ENCODE measurements around the gene IP6K3.

The IP6K3 gene

GRCh38 chr6:33725891-33726673 lies 20.6 kb downstream of the IP6K3 start:
- no peak for DNase-seq

DNA sequence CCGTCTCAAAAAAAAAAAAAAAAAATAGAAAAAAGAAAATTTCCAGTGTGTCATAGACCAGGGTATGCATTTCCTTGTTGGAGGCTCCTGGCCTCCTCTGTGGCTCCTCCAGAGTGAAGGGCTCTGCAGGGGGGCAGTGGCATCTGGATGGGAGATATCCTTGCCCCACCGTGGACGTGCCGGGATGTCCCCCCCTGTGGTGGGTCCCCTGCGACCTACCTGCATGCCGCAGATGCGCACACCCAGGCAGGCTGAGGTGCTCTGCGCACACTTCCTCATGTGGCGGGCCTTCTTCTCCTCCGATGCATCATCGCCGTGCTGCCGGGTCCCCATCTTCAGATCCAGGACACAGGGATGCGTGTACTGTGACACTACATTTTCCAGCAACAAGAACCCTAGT lies 21.5 kb downstream of the IP6K3 start:
- no peak for DNase-seq

GRCh38 chr6:33724102-33725023 lies 22.3 kb downstream of the IP6K3 start:
- DNase-seq = no peak

DNA sequence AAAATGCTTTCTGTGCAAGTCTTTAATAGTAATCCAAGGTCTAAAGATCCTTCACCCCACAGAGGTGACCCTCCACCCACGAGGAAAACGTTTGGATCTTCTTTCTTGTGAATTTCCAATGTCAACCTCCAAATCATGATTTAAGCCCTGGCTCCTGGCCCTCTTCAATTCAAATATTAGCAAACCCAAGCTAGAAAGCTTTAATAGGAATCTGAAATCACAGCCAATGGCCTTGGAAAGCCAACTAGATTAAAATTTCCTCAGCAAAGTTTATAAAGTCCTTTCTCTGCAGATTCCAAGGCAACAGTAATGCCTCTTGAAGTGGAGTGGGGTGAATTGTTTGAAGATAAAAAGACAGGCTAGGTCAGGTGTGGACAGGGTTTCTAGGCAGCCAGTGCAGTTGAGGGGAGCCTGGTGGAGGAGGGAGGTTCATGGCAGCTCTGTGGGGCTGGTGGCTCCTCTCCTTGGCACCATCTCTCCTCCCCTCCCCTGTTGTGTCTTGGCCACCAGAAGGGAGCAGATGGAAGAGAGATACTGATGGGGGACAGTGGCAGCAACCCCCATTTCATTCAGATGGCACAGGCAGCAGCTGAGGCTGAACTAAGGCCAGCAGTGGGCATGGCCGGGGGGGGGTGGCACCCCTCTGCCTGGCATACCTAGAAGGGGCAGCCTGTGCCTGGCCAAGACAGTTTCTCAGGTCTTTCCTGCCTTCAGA lies 23.2 kb downstream of the IP6K3 start:
- no peak for DNase-seq

DNA sequence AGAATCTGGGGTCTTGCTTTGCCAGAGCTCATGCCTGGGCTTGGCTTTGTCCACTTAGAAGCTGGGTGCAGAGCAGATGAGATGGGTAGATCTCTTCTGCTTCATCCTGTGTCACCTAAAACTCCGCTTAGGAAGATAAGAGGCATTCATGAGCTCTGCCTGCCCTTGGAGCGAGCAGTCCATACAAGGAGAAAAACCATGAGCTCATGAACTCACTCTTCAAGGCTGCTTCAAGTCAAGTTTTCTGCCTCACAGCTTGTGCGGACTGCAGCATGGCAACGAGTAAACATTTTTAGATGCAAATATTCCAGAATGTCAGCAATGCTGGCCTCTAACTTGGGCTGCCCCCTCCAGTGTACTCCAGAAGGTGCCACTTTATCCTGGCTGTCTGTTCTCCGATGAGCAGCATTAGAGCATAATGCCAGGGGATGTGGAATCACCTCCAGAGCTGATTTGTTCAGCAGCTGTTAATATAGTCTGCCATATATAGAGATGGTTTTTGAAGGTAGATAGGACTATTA lies 24.5 kb downstream of the IP6K3 start:
- no peak for DNase-seq

GRCh38 chr6:33721508-33721907 lies 25.2 kb downstream of the IP6K3 start:
- DNase-seq = no peak

- no peak for DNase-seq
Measured at GRCh38 chr6:33720998-33721397, 25.7 kb downstream of the IP6K3 start.

DNA sequence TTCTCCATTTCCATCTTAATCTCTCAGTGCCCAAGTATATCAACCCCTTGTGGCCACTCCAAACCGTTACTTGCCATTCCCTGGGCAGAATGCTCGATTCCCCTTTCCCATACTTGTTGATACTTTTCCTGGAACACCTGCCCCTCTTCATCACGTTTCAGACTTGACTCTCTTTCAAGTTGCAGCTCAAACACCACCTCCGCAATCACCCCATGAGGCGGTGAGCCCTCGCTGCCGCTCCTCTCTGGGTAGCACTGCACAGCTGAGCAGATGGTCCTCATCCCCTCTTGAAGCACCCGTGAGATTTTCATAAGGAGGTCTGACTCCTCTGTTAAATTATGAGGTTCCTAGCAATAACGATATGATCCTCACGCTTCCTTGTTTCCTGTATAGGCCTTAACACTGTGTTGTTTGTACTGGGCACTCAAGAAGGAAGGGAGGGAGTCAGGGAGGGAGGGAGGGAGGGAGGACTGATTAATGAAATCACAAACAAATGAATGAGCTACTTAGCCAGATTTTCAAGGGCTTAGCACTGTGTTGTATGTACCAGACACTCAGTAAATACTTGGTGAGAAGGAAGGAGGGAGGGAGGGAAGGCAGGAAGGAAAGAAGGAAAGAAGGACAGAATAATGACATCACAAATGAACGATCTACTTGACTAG lies 27.2 kb downstream of the IP6K3 start:
- DNase-seq = no peak

DNA sequence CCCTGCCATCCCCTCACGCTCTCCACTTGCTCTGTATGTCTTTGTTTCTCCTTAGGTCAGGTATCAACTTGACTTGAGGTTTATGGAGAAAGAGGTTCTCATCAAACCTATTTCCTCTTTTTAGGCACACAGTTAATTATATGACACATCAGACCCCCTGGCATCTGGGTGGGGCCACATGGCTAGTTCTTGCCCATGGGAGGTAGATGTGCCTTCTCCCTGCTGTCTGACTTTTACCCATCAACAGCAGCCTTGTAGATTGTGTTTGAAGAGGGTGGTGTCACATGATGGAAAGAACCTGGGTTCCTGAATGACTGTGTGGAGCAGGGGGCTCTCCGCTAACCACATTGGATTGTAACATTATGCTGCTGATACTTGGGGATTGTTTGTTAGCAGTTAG lies 28.0 kb downstream of the IP6K3 start:
- DNase-seq = no peak

- DNase-seq = no peak
Measured at GRCh38 chr6:33717934-33718455, 28.7 kb downstream of the IP6K3 start.

- no peak for DNase-seq
Measured at GRCh38 chr6:33716890-33717632, 29.6 kb downstream of the IP6K3 start.

DNA sequence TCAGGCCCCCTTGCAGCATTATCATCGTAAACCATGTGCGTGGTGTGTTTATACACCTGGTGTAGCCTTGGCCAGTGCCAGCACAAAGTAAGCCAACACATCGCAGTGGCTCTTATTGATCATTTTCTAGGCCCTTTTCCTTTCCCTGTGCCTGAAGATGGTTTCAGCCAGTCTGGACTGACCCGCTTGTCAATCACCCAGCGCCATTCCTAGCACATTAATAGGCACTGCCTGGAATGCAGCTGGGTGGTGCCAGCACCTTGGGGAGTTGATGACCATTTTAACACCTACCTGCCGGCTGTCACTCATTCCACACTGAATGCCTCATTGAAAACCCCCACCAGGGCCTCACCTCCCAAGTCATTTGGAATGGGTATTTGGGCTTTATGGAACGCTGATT lies 30.3 kb downstream of the IP6K3 start:
- DNase-seq = no peak

GRCh38 chr6:33714385-33715040 lies 32.2 kb downstream of the IP6K3 start:
- DNase-seq = no peak

DNA sequence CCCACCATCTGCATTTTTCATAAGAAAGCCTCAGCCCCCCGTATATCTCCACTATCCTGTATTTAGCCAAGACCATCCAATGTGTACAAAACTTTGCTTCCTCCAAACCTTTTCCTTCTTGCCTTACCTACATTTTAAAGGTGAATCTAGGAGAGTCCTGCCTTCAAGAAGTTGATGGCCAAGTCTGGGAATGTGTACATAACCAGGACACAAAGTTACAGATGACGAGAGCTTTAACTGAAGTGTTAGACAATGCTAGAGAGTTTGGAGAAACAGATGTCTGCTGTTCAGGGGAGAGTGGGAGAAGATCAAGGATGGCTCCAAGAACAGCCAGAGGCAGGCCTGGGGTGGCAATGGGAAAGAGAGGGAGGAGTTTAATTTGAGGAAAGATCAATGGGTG lies 32.9 kb downstream of the IP6K3 start:
- DNase-seq = no peak

- no peak for DNase-seq
Measured at GRCh38 chr6:33712914-33713313, 33.8 kb downstream of the IP6K3 start.

DNA sequence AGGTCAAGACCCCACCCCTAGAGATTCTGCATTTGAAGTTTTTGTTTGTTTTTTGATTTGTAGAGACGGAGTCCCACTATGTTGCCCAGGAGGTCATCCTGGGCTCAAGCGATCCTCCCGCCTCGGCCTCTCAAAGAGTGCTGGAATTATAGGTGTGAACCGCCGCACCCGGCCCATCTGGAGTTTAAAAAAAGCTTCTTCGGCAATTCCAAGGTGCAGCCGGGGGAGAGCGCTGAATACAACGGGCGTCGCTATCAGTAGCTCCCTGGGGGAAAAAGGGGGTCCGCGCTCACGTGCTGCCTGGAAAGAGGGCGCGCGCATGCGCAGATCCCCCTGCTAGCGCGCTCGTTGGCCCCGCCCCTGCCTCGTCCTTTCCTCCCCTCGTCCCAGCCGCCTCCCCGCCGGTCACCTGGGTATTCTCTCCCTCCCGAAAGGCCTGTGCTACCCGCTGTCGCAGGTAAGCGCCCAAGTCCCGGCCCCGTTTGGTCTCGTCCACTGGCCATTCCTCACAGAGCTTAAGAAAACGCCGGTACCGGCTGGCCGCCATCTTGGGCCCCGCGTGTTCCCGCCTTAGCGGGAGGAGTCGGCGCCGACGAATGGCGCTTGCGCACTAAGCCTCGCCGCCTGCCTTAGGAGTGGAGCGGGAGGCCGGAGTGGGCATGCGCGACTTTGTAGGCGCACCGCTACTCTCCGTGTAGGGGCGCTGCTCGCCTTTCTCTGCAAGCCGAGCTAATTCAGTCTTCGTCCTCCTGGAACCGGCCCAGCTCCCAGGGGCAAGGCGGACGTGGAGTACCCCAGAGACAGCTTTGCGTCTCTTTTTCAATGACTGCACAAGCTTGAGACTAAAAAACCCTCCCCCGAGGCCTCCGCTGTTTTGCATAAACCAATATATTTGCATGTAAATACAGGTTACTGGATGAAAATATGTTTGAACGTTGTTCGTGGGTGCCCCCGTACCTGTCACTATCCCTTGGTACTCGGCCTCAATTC lies 35.3 kb downstream of the IP6K3 start, which contains the start of gene UQCC2:
Gene UQCC2, minus strand, starts transcription at position 561 of the 990 bp plus-strand sequence. Its CDS starts 14 bp downstream, at position 547.
- peak; percentile 69 to 98 (median 93) for DNase-seq

DNA sequence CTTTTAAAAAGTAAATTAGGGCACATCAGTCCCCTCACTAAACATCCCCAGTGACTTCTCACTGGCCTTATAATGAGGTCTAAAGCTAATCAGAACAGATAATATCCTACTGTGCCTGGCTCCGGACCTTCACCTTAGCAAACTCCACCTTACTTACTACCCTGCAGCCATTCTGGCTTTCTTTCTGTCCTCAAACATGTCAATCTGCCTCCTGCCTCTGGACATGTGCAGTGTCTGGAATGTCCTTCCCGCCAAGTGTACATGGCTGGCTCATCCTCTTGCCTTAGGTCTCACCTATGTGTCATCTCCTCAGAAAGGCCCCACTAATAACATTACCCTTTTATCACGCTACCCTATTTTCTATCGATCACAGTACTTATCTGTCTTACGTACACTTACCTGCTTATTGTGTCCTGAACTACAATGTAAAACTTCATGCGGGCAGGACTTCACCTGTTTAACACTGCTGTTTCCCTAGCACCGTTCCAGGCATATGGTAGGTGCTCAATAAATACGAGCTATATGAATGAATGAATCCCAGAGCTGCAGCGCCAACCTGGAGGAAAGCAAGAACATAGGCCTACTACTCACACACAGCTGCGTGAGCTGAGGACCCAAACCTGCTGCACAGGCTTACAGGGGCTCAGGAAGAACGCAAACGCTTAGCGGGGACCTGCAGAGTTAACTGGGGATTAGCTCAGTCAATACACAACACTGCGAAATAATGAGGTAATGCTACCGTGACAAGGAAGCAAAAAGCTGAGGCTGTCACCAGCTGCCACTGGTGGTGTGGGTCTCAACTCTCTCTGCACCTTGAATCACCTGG lies 36.2 kb downstream of the IP6K3 start:
- no peak for DNase-seq

Measured in amygdala (tissue), 56 donors.